HG03520 (cell line): ENCODE data around the gene SCGB1D1.

Source experiments
- ATAC-seq: cut with Tn5 transposase; IDR thresholded peaks from one replicate; pipeline ENCODE4 v1.9.1; 2021; ENCODE audit warnings: mild to moderate bottlenecking, moderate library complexity; ENCODE audit not compliant: unreplicated experiment

SCGB1D1 gene

GRCh38 chr11:62190011-62190410 lies at the start of gene SCGB1D1:
TSS of gene SCGB1D1 (plus strand) at chr11:62190216. CDS start at chr11:62190285, 69 bp downstream.
- ATAC-seq = no peak

GRCh38 chr11:62140304-62141110 lies 49.5 kb upstream of the SCGB1D1 start:
- ATAC-seq = no peak

GRCh38 chr11:62141111-62142042 lies 48.6 kb upstream of the SCGB1D1 start:
- no peak for ATAC-seq

- ATAC-seq = no peak
Measured at GRCh38 chr11:62142043-62142375, 48.0 kb upstream of the SCGB1D1 start.

- no peak for ATAC-seq
Measured at GRCh38 chr11:62142921-62143320, 47.1 kb upstream of the SCGB1D1 start.

- no peak for ATAC-seq
Measured at GRCh38 chr11:62143727-62144126, 46.3 kb upstream of the SCGB1D1 start.

- ATAC-seq = no peak
Measured at GRCh38 chr11:62144641-62145255, 45.3 kb upstream of the SCGB1D1 start.

- ATAC-seq = no peak
Measured at GRCh38 chr11:62145261-62145871, 44.6 kb upstream of the SCGB1D1 start.

GRCh38 chr11:62146476-62147200 lies 43.4 kb upstream of the SCGB1D1 start:
- no peak for ATAC-seq

- no peak for ATAC-seq
Measured at GRCh38 chr11:62147545-62147944, 42.5 kb upstream of the SCGB1D1 start.

GRCh38 chr11:62148271-62148980 lies 41.6 kb upstream of the SCGB1D1 start:
- no peak for ATAC-seq

GRCh38 chr11:62149986-62150886 lies 39.8 kb upstream of the SCGB1D1 start:
- ATAC-seq = no peak

- ATAC-seq = no peak
Measured at GRCh38 chr11:62150887-62151736, 38.9 kb upstream of the SCGB1D1 start.

GRCh38 chr11:62151737-62152102 lies 38.3 kb upstream of the SCGB1D1 start:
- no peak for ATAC-seq

GRCh38 chr11:62152245-62153086 lies 37.5 kb upstream of the SCGB1D1 start:
- ATAC-seq = no peak

GRCh38 chr11:62153087-62153395 lies 37.0 kb upstream of the SCGB1D1 start:
- no peak for ATAC-seq

GRCh38 chr11:62153617-62154016 lies 36.4 kb upstream of the SCGB1D1 start:
- ATAC-seq = no peak
